GM11168 (cell line): Measurements from ENCODE around the gene CNDP1.

ENCODE experiments used
- in situ Hi-C: fragments of 300-500 bp; cut with MboI; formaldehyde crosslinking; loops from one replicate; pipeline ENCODE4 v1.12.0; 2022; ENCODE audit warnings: low sequenced_read_pairs; ENCODE audit not compliant: unreplicated experiment

Gene CNDP1

DNA sequence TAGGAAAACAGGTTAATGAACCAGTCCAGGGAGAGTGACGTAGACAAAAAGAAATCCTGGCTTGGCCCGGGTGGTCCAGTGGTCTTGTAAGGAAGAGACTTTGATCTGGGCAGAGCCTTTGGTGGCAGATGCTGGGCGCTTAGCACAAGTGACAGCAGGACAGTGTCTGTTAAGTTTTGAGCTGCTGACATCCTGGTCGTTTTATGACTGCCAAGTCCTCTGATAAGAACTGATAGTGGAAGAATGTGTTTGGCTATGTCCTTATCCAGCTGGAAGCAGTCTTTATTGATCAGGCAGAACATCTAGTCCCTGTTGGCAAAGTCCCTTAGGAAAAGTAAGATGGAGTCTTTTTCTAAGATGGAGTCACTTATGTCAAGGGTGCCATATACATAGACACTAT lies 36.0 kb downstream of the CNDP1 start:
- in situ Hi-C loops: no loop called here

DNA sequence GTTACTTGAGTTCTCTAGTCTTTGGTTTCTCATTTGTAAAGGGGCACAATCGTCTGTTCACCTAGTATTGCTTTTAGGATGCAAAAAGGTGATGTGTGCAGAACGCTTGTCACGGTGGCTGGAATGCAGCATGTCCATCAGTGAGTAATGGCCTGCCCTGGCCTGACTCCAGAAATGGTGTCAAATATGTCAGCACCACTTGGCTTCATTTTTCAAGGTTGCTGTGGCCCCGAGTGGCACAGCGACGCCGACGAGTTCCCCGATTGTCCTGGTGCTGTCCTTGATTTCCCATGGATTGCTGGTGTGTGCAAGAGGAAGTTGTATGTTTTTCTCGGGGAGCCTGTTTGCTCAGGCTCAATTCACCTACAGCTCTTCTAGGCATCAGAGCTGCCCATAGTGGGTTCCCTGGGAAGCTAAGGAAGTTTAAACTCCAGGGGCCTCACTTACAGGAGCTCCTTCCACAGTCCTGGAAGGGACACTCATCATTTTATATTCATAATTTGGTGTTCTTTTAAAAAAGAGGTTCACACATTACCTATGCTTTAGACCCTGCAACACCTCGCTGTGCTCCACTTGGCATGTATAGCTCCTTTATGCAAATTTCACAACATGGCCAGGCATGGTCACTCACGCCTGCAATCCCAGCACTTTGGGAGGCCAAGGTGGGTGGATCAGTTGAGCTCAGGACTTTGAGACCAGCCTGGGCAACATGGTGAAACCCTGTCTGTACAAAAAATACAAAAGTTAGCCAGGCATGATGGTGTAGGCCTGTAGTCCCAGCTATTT lies 37.8 kb downstream of the CNDP1 start:
- in situ Hi-C loops: no loop called here

DNA sequence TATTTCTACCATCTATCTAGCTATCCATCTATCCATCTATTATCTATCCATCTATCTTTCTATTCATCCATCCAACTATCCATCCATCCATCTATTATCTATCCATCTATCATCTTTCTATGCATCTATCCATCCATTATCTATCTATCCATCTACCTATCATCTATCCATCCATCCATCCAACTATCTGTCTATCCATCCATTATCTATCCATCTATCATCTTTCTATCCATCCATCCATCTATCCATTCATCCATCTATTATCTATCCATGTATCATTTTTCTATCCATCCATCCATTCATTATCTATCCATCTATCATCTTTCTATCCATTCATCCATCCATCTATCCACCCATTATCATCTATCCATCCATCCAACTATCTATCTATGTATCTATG lies 38.8 kb downstream of the CNDP1 start:
- in situ Hi-C loops: no loop called here

DNA sequence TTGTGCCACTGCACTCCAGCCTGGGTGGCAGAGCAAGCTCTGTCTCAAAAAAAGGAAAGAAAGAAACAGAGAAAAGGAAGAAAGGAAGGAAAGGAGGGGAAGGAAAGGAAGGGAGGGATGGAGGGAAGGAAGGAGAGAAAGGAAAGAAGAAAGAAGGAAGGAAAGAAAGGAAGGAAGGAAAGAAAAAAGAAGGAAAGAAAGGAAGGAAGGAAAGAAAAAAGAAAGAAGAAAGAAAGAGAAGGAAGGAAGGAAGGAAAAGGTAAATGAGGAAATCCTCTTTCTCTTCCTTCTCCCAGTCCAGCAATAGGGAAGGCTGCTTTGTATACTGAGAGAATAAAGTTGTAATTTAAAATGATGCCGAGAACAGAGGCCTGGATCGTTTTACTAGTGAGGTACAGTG lies 40.6 kb downstream of the CNDP1 start:
- in situ Hi-C loops: no loop called here

DNA sequence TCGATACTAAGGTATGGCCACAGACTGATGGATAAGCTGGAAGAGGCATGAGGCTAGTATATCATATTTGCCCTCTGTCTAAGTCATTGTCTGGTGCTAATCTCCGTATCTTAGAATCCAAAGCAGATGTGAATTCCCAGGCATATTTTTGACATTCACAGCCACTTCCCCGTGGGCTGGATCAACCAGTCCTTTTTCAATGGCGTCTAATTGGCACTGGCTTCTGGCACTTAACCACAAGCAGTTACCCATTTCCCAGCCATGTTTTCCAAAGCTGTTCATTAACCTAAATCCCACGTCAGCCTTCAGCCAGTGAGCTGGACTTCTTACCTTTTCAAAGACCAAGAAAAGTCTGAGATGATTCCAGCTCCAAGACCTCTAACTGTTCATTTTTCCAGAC lies 42.7 kb downstream of the CNDP1 start:
- in situ Hi-C loops: no loop called here

DNA sequence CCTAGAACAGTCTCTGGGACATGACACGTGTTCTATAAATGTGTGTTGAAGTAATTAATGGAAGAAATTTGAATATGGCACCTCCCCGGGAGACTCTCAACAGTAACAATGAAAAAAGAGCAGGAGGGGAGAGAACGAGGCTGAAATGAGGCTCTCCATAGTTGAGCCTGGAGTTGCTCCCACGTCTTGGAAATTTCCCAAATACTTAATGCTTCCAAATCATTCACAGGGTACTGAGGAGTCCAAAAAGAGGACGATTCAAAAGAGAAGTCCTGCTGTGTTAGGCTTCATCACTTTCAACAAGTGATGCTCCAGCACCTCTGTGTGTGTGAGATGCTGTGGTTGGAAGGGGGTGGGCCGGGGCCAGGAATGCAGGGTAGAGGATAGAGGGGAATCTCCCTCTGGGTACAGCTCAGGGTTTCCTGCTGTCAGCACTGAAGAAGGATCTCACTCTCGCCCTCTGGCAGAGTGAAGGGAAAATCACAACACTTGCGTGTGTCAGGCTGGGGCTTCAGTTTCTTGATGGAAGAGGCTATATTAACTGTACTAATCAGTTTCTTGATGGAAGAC lies 45.3 kb downstream of the CNDP1 start:
- in situ Hi-C loops: no loop called here

DNA sequence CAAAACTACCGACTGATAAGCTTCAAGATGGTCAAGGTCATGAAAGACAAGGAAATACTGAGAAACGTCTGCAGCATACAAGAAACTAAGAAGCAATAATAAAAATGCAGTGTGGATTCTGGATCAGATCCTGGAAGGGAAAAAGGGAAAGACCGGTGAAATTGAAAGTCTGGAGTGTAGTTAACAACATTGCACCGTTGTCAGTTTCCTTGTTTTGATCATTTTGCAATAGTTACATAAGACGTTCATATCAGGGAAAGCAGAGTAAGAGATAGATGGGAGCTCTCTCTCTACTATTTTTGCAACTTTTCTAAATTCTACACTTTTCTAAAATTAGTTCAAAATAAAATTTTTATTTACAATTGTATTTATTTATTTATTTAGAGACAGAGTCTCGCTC lies 48.3 kb downstream of the CNDP1 start:
- in situ Hi-C loops: no loop called here

DNA sequence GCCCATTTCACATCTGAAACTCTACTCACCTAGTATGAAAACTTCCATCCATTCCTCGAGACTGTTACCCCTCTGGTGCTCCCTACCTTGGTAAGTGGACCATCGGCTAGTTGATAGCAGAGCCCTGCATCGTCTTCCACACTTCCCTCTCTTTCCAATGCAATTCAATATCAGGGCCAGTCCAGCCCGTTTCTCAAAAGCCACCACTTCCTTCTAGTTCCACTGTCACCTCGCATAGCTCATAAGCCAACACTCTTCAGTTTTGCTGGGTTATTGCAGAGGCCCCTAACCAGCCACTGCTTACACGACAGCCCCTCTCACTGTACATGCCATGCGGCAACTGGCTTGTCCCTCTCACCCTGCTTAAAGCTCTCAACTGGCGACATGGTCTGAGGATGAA lies 53.1 kb downstream of the CNDP1 start:
- in situ Hi-C loops: no loop called here

DNA sequence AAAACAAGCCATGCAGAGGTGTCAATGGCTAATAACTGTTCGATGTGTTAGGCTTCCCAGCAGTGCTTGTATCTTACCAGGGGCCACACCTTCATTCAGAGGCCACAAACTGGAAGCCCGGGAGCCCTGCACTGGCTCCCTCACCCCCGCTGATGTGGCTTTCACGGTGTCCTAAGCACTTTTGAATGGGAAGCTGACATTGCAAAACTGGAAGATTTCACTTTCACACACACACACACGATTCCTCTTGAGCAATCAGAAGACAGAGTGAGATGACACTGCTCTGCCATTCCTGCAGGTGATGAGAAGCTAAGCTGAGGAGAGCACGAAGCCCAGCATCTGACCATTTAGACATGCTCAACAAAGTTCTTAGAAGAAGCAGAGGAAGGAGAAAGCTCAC lies 54.7 kb downstream of the CNDP1 start:
- in situ Hi-C loops: no loop called here

DNA sequence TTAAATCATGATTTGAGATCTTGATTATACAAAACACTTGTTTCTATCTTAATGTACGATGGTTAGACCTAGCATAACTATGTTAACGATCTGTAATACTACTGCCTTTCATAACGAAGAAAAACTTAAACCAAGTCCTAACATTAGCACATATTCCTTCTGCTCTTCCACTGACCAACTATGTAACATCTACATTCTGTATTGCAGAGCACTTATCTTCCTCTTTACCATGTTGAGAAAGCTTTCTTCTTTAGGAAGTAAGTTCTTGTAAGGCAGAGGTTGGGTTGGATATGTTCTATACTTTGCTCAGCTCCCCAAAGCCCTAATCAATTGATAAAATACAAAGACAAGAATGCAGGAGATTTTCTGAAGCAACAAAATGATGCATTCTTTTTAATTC lies 55.5 kb downstream of the CNDP1 start:
- in situ Hi-C loops: no loop called here

DNA sequence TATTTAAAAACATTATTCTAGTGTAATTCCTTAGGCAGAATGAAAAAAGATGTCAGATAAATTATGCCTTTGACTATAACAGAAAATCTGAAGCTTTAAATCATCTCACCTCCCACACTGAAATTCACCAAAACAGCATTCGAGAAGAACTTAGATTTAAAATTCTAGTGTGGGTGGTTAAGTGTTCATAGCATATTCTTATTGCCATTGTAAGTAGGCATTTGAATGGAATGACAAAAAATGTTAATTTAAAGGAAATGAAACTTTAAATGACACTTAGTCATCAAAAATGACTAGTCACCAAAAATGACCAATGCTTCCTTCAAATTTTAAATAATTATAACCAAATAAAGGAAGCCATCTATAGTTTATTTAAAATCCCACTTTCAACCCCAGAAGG lies 56.4 kb downstream of the CNDP1 start:
- in situ Hi-C loops: no loop called here

DNA sequence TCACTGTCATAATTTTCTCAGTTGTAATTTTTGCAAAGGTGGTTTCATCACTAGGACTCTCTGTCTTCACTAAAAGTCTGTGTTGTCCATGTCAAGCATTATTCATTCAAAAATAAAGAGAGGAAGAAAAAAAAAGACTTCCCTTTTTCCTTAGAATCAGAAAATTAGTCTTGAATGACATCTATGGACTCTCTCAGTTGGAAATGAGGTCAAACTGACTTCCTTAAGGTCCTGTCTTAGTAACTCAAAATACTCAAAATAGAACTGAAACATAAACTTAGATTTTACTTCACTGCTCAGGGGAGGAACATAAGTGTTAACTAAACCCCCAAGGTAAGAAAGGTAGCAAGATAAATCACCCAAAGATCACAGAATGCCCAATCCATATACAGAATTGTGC lies 61.1 kb downstream of the CNDP1 start:
- in situ Hi-C loops: no loop called here

DNA sequence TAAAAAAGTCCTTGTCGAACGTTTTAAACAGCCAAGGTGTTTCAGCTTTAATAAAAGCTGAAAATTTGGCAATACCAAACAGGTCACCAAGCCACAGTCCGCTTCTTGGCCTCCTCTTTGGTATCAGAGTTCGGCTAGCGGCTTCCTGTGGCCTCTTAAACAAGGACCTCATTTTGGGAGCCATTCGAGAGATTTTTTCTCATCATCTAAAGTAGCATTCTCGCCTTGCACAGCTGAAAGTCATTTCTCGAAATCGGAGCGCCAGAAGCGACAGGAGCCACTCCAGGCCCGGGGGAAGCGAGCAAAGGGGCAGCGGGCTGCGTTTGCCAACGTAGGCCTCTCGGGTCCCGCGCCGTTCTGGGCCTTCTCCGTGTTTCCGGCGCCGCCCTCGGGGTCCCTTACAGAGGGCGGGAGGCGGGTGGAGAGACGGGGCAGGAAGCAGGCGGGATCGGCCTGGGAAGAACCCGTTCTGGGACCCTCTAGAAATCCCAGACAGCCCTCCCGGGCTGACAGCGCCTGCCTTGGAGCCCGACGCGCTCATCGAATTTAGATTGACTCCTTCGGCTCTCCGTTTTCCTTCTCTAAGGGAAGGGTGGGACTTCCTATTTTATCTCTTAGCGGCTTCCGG lies 62.8 kb downstream of the CNDP1 start:
- in situ Hi-C loops: no loop called here

DNA sequence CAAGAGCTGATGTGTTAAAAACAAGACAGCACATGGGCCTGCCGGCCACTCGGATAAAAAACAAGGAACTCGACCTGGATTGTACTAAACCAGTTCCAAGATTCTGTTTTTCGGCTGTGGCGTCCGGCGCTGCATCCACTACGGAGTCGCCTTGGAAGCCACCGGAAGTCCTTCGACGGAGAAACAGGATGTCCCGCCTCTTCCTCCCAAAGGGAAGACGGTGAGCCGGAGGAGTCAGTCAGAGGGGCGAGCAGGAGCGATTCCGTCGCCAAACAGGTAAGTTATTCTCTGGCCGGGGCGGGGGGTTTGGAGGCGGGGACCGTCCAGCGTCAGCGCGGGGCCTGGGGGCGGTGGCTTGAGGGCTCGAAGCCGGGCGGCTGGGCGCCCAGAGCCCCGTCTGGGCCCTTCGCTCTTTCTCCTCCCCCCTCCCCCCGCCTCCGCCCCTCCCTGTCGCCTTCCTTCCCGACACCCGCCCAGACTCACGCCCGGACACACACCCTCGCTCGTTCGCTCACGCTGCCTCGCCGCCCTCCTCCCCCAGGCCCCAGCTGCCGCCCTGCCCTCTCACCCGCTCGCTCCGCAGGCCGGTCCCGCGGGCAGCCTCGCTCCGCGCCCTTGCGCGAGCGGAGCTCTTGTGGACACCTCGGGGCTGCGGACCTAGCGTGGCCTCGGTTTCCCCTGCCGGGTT lies 63.5 kb downstream of the CNDP1 start, which contains the start of gene ZNF407:
Gene ZNF407 (plus strand): TSS at position 209 of the 688 bp plus-strand sequence. CDS start 33,150 bp downstream, outside the sequence.
- in situ Hi-C loops: no loop called here

DNA sequence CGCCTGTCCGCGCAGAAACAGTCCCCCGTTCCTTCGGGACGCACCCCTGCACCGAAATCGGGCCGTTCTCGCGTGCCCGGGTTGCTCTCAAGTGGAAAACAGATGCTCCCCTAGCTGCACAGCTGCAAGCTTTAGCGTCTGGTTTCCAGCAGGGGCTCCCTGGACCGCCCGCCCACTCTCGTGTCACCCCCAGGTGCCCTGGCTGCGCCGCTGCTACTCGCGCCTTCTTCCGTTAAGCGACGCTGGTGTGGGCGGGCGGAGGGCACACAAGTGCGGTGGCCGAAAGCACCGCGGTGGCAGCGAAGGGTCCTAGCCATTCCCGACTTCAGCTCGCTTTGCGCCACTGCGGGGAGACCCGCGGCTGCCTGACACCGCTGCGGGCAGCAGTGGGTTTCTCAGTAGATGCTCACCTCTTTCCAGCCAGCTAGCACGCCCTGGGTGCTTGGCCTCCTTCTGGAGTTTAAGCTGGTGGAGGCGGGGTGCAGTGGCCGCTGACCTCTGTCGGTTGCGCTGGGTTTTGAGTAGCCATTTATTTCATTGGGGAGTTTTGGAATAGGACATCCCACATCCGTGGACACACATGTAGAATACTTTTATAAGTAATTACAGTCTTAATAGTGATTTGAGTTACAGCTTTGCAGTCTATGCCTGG lies 64.2 kb downstream of the CNDP1 start:
- in situ Hi-C loops: no loop called here

DNA sequence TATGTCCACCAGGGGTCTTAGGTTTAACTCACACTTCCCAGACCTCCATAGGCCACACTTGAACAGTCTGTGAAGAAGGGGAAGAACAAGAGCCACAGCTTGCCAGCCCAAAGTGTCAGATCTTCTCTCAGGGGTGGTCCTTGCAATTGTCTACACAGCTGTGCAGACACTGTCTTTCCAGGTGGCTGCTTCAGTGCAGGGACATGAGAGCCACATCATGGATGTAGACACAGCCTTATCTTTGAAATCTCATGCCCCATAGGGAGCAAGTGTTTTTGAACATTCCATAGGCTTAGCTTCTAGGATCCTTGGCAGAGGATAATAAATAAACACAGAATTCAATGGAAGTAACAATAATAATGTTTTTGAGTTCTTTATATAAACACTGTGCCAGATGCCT lies 70.1 kb downstream of the CNDP1 start:
- in situ Hi-C loops: no loop called here

DNA sequence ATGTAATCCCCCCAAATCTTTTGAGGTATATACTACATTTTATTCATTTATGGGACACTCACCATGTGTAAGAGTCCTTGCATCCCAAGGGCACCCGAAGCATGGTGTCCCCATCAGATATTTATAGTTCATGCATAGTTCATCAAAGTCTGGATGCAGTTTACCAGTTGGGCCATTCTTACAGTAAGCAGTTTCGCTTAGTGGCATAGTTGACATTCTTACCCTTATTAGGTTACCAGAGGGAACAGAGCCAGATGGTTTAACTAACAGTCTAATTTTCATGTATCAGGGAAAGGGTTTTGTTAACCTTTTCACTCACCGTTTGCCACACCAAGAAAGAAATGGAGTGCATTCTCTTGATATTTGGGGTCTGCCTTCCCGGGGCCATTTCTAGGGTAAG lies 70.5 kb downstream of the CNDP1 start:
- in situ Hi-C loops: no loop called here

DNA sequence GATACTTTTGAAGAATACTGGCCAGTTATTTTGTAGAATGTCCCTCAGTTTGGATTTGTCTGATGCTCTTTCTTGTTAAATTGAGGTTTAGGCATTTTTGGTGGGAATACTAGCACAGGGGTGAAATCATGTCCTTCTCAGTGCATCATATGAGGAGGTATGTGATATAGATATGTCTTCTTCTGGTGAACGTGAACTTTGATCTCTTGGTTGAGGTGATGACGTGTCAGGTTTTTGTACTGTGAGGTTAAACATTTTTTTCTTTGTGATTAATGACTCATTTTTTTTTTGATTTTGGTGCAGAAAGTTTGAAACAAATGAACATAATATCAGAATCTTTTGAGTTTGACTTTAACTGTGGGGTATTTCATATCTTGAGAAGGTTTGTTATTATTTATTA lies 74.4 kb downstream of the CNDP1 start:
- in situ Hi-C loops: no loop called here

DNA sequence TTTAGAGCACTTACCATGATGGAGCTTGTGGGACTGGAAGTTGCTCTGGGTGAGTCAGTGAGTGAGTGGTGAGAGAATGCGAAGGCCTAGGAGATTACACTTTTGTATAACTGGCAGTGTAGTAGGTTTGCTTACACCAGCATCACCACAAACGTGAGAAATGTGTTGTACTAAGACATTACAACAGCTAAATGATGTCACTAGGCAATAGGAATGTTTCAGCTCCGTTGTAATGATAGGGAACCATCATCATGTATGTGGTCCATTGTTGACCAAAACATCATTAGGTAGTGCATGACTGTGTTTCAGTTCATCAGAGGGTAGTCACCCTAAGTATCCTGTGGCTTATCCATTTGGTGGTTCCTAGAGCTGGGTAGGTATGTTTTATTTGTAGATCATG lies 75.2 kb downstream of the CNDP1 start:
- in situ Hi-C loops: no loop called here

DNA sequence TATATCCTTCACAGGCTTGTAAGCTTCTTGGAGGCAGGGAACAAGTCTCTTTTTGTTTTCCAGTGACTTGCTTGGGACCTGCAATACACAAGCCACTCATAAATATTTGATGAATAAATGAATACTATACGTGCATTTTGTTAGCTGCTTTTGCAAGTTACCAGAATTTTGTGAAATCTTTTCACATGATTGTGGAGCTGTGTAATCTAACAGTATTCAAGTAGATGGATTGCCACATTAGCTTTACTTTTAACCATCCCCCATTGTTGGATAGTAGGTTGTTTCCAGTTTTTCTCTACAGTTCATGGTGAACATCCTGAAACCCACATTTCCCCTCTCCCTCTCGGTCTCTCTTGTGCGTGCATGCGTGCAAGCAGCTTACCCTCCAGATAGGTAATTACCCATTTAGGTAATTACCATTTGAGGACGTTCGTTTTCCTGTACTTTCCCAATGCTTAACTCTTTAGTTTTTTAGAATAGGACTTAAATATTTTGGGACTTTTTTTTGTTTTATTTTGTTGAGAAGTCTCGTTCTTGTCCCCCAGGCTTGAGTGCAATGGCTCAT lies 75.8 kb downstream of the CNDP1 start:
- in situ Hi-C loops: no loop called here
